PC-9 (cell line): ENCODE results near the gene PLEKHH1.

Experiments
- EZH2 ChIP-seq: fragments of 200-600 bp; sonication (generic); IDR thresholded peaks from 2 replicates; pipeline ENCODE4 v1.8.0; 2017; ENCODE audit warnings: antibody characterized with exemption, low read depth
- TF ChIP-seq, protein P1 (sequence below): fragments of 200-600 bp; sonication (generic); conservative IDR thresholded peaks from 2 replicates; pipeline ENCODE4 v1.6.1; 2017; ENCODE audit warnings: mixed run types, antibody characterized with exemption, mild to moderate bottlenecking, moderate library complexity

DNA sequence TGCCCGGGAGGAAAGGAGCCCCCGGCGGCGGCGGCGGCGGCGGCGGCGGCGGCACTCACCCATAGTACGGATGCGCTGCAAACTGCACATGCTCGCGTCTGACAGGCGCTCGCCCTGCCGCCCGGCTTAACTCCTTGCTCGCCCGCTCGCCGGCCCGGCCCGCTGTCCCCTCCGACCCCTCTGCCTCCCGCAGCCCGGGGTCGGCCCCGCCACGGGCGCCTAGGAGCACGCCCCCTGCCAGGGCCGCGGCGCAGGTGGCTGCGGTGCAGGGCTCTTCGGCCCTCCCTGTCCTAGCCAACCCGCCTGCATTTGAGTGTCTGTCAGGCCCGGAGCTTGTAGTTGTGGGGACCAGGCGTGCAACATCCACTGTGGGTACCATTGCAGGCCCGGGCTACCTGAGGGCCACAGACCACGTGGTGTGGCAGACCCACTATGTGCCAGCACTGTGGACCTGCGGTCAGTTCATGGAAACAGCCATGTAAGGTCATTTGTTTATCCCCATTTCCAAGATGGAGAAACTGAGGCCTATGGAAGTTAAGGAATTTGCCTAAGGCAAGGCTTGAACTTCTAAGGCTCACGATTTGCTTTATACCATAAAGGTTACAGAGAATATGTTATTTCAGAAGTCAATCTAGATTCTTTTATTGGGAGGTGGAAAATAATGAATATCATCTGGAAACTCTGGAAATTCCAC, 17.6 kb upstream of the PLEKHH1 start:
- TF ChIP-seq, protein P1, sequence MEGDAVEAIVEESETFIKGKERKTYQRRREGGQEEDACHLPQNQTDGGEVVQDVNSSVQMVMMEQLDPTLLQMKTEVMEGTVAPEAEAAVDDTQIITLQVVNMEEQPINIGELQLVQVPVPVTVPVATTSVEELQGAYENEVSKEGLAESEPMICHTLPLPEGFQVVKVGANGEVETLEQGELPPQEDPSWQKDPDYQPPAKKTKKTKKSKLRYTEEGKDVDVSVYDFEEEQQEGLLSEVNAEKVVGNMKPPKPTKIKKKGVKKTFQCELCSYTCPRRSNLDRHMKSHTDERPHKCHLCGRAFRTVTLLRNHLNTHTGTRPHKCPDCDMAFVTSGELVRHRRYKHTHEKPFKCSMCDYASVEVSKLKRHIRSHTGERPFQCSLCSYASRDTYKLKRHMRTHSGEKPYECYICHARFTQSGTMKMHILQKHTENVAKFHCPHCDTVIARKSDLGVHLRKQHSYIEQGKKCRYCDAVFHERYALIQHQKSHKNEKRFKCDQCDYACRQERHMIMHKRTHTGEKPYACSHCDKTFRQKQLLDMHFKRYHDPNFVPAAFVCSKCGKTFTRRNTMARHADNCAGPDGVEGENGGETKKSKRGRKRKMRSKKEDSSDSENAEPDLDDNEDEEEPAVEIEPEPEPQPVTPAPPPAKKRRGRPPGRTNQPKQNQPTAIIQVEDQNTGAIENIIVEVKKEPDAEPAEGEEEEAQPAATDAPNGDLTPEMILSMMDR: no peak
- no peak for TF ChIP-seq EZH2
